CD4-positive, CD25-positive, alpha-beta regulatory T cell (primary cell): ENCODE results near the gene AVP. TPM values are rescaled to one million over a fixed set of nuclear protein-coding genes. Genes with fewer than 3 reads are reported as not detected.
A peak's percentile ranks its signal among the peaks of the same experiment; 100 is the strongest.

Experiments
- ATAC-seq, 2 donors: fragments of 150-1000 bp; cut with Tn5 transposase; one replicate each; pipeline ENCODE4 v1.10.0; 2021; ENCODE audit warnings: low read depth in 2 of 2, moderate number of reproducible peaks in 2 of 2, moderate library complexity in 1 of 2
- DNase-seq, 3 donors: peaks; one replicate each; pipeline versions ENCODE4 v3.0.0 to v3.0.0-alpha.2; 2012 to 2022; ENCODE audit warnings: mixed read lengths in 1 of 3
- H3K27ac ChIP-seq: one replicate; pipeline ENCODE4 v1.7.0; 2013; ENCODE audit warnings: mild to moderate bottlenecking, low read length; ENCODE audit not compliant: insufficient read depth, poor library complexity, severe bottlenecking
- H3K27me3 ChIP-seq: one replicate; pipeline ENCODE4 v1.7.0; 2013; ENCODE audit warnings: low read length; ENCODE audit not compliant: control insufficient read depth, insufficient read depth
- H3K36me3 ChIP-seq: one replicate; pipeline ENCODE4 v1.7.0; 2013; ENCODE audit warnings: mild to moderate bottlenecking, low read length, moderate library complexity; ENCODE audit not compliant: control insufficient read depth, insufficient read depth
- H3K4me1 ChIP-seq: 2 replicates; pipeline ENCODE4 v1.7.0; 2013; ENCODE audit warnings: mild to moderate bottlenecking, low read length; ENCODE audit not compliant: insufficient read depth, control insufficient read depth, poor library complexity, severe bottlenecking
- H3K4me3 ChIP-seq: one replicate; pipeline ENCODE4 v1.7.0; 2013; ENCODE audit warnings: low read depth, mild to moderate bottlenecking, low read length, moderate library complexity
- H3K9me3 ChIP-seq, 2 experiments: 1 replicate in 1 of 2; 2 replicates in 1 of 2; pipeline ENCODE4 v1.7.0; 2013; ENCODE audit warnings: low read length in 2 of 2, mild to moderate bottlenecking in 1 of 2, moderate library complexity in 1 of 2; ENCODE audit not compliant: control insufficient read depth in 2 of 2
- H3K27ac Mint-ChIP-seq, 3 donors: one replicate each; pipeline ENCODE4 v1.8.0; 2020 to 2022; ENCODE audit warnings: mild to moderate bottlenecking in 3 of 3, mixed read lengths in 3 of 3, moderate library complexity in 2 of 3
- H3K27me3 Mint-ChIP-seq: one replicate; pipeline ENCODE4 v1.8.0; 2022; ENCODE audit warnings: mild to moderate bottlenecking, mixed read lengths
- H3K36me3 Mint-ChIP-seq: one replicate; pipeline ENCODE4 v1.8.0; 2020; ENCODE audit warnings: mixed read lengths
- H3K4me1 Mint-ChIP-seq, 4 donors: one replicate each; pipeline ENCODE4 v1.8.0; 2020 to 2022; ENCODE audit warnings: mixed read lengths in 4 of 4, mild to moderate bottlenecking in 1 of 4
- H3K4me3 Mint-ChIP-seq, 4 donors: one replicate each; pipeline ENCODE4 v1.8.0; 2020 to 2022; ENCODE audit warnings: mild to moderate bottlenecking in 4 of 4, mixed read lengths in 4 of 4, moderate library complexity in 3 of 4
- H3K9me3 Mint-ChIP-seq, 7 donors: one replicate each; pipeline ENCODE4 v1.8.0; 2020 to 2022; ENCODE audit warnings: mixed read lengths in 7 of 7, mild to moderate bottlenecking in 3 of 7, moderate library complexity in 2 of 7
- polyA plus RNA-seq, 4 donors: library from polyadenylated mRNA; unstranded; fragments of 300-500 nt; fragmentation: Illumina TruSeq; gene quantifications; one replicate each; pipeline ENCODE4 v1.2.3, GENCODE V29; 2021
- total RNA-seq: library from RNA; stranded (reverse); gene quantifications from one replicate; pipeline ENCODE4 v1.2.3, GENCODE V29; 2022

Gene AVP
- total and polyA plus RNA-seq, 5 donors from 2014 or later = 1.4 TPM; not detected in 4

- ATAC-seq (no peak), DNase-seq (no peak)
- H3K4me3 ChIP-seq = no peak overlapping the region
- H3K27ac Mint-ChIP-seq = no peak overlapping the region
- H3K9me3 ChIP-seq = no peaks in the 10 kb centered on the region
- peaks cover 8 to 27% (median 11%) of the 10 kb centered on the region in 4 donors for H3K4me1 Mint-ChIP-seq
- peaks cover 18% of the 10 kb centered on the region for H3K4me1 ChIP-seq
- no peaks in the 10 kb centered on the region for H3K36me3 Mint-ChIP-seq
- H3K27ac ChIP-seq = no peak overlapping the region
- peaks cover 0 to 4% (median 0%) of the 10 kb centered on the region in 7 donors for H3K9me3 Mint-ChIP-seq
- no peak overlapping the region for H3K4me3 Mint-ChIP-seq
- peaks cover 7% of the 10 kb centered on the region for H3K27me3 ChIP-seq
- H3K36me3 ChIP-seq = no peaks in the 10 kb centered on the region
- H3K27me3 Mint-ChIP-seq = peaks cover 76% of the 10 kb centered on the region
Observed at GRCh38 chr20:3085571-3086072, 1.1 kb upstream of the AVP start.

GRCh38 chr20:3084986-3085360 is 449 bp upstream of the AVP start:
- ATAC-seq = no peak
- H3K27me3 ChIP-seq = peaks cover 7% of the 10 kb centered on the region
- H3K4me3 Mint-ChIP-seq = peak overlapping the region in 1 of 4 donors; percentile 15
- no peak overlapping the region for H3K27ac Mint-ChIP-seq
- no peak for DNase-seq
- H3K4me1 Mint-ChIP-seq = peaks cover 1 to 21% (median 6%) of the 10 kb centered on the region in 4 donors
- H3K4me1 ChIP-seq = peaks cover 16% of the 10 kb centered on the region
- no peak overlapping the region for H3K4me3 ChIP-seq
- H3K9me3 Mint-ChIP-seq = peaks cover 0 to 4% (median 0%) of the 10 kb centered on the region in 7 donors
- no peak overlapping the region for H3K27ac ChIP-seq
- H3K36me3 Mint-ChIP-seq = no peaks in the 10 kb centered on the region
- no peaks in the 10 kb centered on the region for H3K36me3 ChIP-seq
- H3K9me3 ChIP-seq = no peaks in the 10 kb centered on the region
- peaks cover 76% of the 10 kb centered on the region for H3K27me3 Mint-ChIP-seq

- Mint-ChIP-seq H3K36me3 (no peaks in the 10 kb centered on the region), H3K4me3 (peak overlapping the region; percentile 35 to 66 (median 49)), H3K27ac (no peak overlapping the region), H3K4me1 (peaks cover 0 to 15% (median 3%) of the 10 kb centered on the region in 4 donors), H3K9me3 (peaks cover 0 to 2% (median 0%) of the 10 kb centered on the region in 7 donors), H3K27me3 (peaks cover 76% of the 10 kb centered on the region)
- no peaks in the 10 kb centered on the region for H3K9me3 ChIP-seq
- no peak overlapping the region for H3K4me3 ChIP-seq
- H3K36me3 ChIP-seq = no peaks in the 10 kb centered on the region
- H3K4me1 ChIP-seq = peaks cover 16% of the 10 kb centered on the region
- peaks cover 7% of the 10 kb centered on the region for H3K27me3 ChIP-seq
- peak; percentile 29 to 33 for ATAC-seq
- no peak overlapping the region for H3K27ac ChIP-seq
- no peak for DNase-seq
Observed at GRCh38 chr20:3082955-3083952, 1.3 kb downstream of the AVP start.

- Histone ChIP-seq H3K27me3 (peaks cover 11% of the 10 kb centered on the region), H3K36me3 (no peaks in the 10 kb centered on the region), H3K9me3 (no peaks in the 10 kb centered on the region), H3K4me3 (no peak overlapping the region), H3K27ac (no peak overlapping the region), H3K4me1 (peaks cover 16% of the 10 kb centered on the region)
- DNase-seq (no peak), ATAC-seq (peak; percentile 26 to 54)
- peaks cover 74% of the 10 kb centered on the region for H3K27me3 Mint-ChIP-seq
- no peaks in the 10 kb centered on the region for H3K36me3 Mint-ChIP-seq
- H3K9me3 Mint-ChIP-seq = peaks cover 0 to 3% (median 0%) of the 10 kb centered on the region in 7 donors
- peaks cover 0 to 21% (median 6%) of the 10 kb centered on the region in 4 donors for H3K4me1 Mint-ChIP-seq
- no peak overlapping the region for H3K27ac Mint-ChIP-seq
- peak overlapping the region in 3 of 4 donors; percentile 52 to 83 (median 63) for H3K4me3 Mint-ChIP-seq
Observed at GRCh38 chr20:3082306-3082951, 2.1 kb downstream of the AVP start.

- Mint-ChIP-seq H3K4me1 (peaks cover 0 to 26% (median 8%) of the 10 kb centered on the region in 4 donors), H3K27me3 (peaks cover 80% of the 10 kb centered on the region), H3K4me3 (peak overlapping the region in 3 of 4 donors; percentile 47 to 83 (median 63)), H3K36me3 (no peaks in the 10 kb centered on the region), H3K27ac (peak overlapping the region in 1 of 3 donors; percentile 52), H3K9me3 (peaks cover 0 to 3% (median 0%) of the 10 kb centered on the region in 7 donors)
- no peaks in the 10 kb centered on the region for H3K9me3 ChIP-seq
- DNase-seq (no peak), ATAC-seq (no peak)
- no peak overlapping the region for H3K4me3 ChIP-seq
- H3K27ac ChIP-seq = no peak overlapping the region
- H3K36me3 ChIP-seq = no peaks in the 10 kb centered on the region
- H3K27me3 ChIP-seq = peaks cover 11% of the 10 kb centered on the region
- H3K4me1 ChIP-seq = peaks cover 20% of the 10 kb centered on the region
Observed at GRCh38 chr20:3081641-3082040, 2.9 kb downstream of the AVP start.

GRCh38 chr20:3080939-3081388 is 3.6 kb downstream of the AVP start:
- H3K27me3 ChIP-seq = peaks cover 11% of the 10 kb centered on the region
- H3K27ac ChIP-seq = no peak overlapping the region
- DNase-seq = no peak
- no peak for ATAC-seq
- peaks cover 20% of the 10 kb centered on the region for H3K4me1 ChIP-seq
- no peak overlapping the region for H3K4me3 ChIP-seq
- Mint-ChIP-seq H3K4me1 (peaks cover 0 to 26% (median 9%) of the 10 kb centered on the region in 4 donors), H3K4me3 (peak overlapping the region in 2 of 4 donors; percentile 15 to 16), H3K9me3 (peaks cover 0 to 3% (median 0%) of the 10 kb centered on the region in 7 donors), H3K27me3 (peaks cover 81% of the 10 kb centered on the region), H3K36me3 (no peaks in the 10 kb centered on the region), H3K27ac (no peak overlapping the region)
- no peaks in the 10 kb centered on the region for H3K9me3 ChIP-seq
- no peaks in the 10 kb centered on the region for H3K36me3 ChIP-seq

- Histone ChIP-seq H3K9me3 (no peaks in the 10 kb centered on the region), H3K4me3 (no peak overlapping the region), H3K27me3 (peaks cover 11% of the 10 kb centered on the region), H3K36me3 (no peaks in the 10 kb centered on the region), H3K27ac (no peak overlapping the region), H3K4me1 (peaks cover 11% of the 10 kb centered on the region)
- DNase-seq = peak in 2 of 3 donors; percentile 31 to 76
- Mint-ChIP-seq H3K27ac (peak overlapping the region in 1 of 3 donors; percentile 47), H3K4me1 (peaks cover 0 to 31% (median 9%) of the 10 kb centered on the region in 4 donors), H3K27me3 (peaks cover 58% of the 10 kb centered on the region), H3K4me3 (peak overlapping the region in 3 of 4 donors; percentile 2 to 23 (median 20)), H3K9me3 (peaks cover 0 to 2% (median 0%) of the 10 kb centered on the region in 7 donors), H3K36me3 (no peaks in the 10 kb centered on the region)
- ATAC-seq = peak in 1 of 2 donors; percentile 19
Observed at GRCh38 chr20:3077618-3078134, 6.8 kb downstream of the AVP start.
